Measurements from ENCODE around the gene OR8B2.
"Not testable (repeated sequence)": the region's sequence is repeated elsewhere in the genome, so short reads cannot be mapped to it uniquely, and the experiment has no call there.

OR8B2 gene

DNA sequence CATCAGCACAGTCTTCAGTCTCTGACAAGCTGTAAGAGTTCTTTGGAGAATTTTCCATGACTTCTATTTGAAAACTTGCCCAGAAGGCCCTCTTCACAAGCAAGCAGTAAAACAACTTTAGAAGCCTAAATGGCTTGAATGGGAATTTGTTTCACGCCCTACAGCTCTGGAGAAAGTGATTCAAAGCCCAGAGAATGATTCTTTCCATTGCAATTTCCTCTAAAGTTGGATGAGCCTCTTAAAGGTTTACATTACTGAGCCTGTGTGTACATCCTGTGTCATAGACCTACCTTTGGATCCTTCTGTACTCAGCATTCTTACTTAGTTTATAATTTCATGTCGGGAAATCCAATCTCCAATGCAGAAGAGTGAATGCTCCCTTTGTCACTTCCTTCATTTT is 21.3 kb upstream of the OR8B2 start:
- ChIA-PET POLR2A (no interaction called here), CTCF (no interaction called here)
- no peak for DNase-seq (ENCODE audit: extremely low spot score)

DNA sequence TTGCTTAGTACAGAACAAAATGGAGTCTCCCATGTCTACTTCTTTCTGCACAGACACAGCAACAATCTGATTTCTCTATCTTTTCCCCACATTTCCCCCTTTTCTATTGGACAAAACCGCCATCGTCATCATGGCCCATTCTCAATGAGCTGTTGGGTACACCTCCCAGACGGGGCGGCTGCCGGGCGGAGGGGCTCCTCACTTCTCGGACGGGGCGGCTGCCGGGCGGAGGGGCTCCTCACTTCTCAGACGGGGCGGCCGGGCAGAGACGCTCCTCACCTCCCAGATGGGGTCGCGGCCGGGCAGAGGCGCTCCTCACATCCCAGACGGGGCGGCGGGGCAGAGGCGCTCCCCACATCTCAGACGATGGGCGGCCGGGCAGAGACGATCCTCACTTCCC is 18.9 kb upstream of the OR8B2 start:
- POLR2A ChIA-PET; DNase-seq (ENCODE audit: extremely low spot score): not testable (repeated sequence)
- CTCF ChIA-PET: interaction anchor here (1.9 to 2.3 kb wide), 2 partner anchors 198 to 333 kb away, joined by 5 to 6 read pairs; no protein-coding TSS in a partner anchor

More for the DNA sequence above, 21.3 kb upstream of the OR8B2 start:
- TF ChIP-seq BHLHE40 (IDR thresholded peaks at IDR 0.05; ENCODE audit: borderline replicate concordance) (no peak), FOXA1 (IDR thresholded peaks at IDR 0.05) (no peak), NFRKB (IDR thresholded peaks at IDR 0.05) (no peak), CTBP1 (IDR thresholded peaks at IDR 0.05; ENCODE audit: borderline replicate concordance) (no peak)

DNA sequence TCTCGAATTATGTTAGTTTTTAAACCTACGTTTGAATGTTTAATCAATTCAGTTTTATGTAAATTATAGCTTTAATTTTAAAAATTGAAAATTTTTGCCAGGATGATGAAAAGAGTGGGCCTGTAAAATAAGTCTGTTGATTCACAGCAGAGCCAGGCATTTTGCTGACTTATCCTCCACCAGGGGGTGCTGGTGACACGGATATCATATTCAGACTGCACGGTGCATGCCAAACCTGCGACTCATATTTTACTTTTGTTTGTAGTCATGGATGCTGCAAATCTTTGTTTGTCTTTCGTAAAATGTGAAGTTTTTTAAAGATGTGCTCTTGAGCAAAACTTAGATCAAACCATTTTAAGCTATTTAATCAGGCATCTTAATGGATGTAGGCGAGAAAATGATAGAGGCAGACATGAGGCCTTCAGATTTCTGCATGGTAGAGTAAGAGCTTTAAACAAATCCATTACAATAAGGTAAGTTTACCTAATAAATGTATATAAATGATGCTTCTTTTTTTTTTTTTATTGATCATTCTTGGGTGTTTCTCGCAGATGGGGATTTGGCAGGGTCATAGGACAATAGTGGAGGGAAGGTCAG is 18.1 kb upstream of the OR8B2 start:
- peak; percentile 55 for DNase-seq (ENCODE audit: extremely low spot score)
- ChIA-PET CTCF (interaction anchor here (0.6 to 2.3 kb wide), 6 partner anchors 13 to 537 kb away, joined by 3 to 7 read pairs (median 4); no protein-coding TSS in a partner anchor), POLR2A (no interaction called here)
- TF ChIP-seq SP1 (IDR thresholded peaks at IDR 0.05) (no peak), L3MBTL2 (conservative IDR thresholded peaks at IDR 0.05) (no peak), ELF4 (IDR thresholded peaks at IDR 0.05) (no peak), BHLHE40 (IDR thresholded peaks at IDR 0.05; ENCODE audit: borderline replicate concordance) (no peak), FOXK2 (IDR thresholded peaks at IDR 0.05) (no peak), TARDBP (IDR thresholded peaks at IDR 0.05) (no peak), ARNT (IDR thresholded peaks at IDR 0.05) (no peak), NFRKB (IDR thresholded peaks at IDR 0.05) (no peak), LEF1 (IDR thresholded peaks at IDR 0.05; ENCODE audit: borderline replicate concordance) (no peak), FOXM1 (IDR thresholded peaks at IDR 0.05; ENCODE audit: borderline replicate concordance) (no peak), FOXA1 (IDR thresholded peaks at IDR 0.05) (no peak)
- TF ChIP-seq, protein P1, sequence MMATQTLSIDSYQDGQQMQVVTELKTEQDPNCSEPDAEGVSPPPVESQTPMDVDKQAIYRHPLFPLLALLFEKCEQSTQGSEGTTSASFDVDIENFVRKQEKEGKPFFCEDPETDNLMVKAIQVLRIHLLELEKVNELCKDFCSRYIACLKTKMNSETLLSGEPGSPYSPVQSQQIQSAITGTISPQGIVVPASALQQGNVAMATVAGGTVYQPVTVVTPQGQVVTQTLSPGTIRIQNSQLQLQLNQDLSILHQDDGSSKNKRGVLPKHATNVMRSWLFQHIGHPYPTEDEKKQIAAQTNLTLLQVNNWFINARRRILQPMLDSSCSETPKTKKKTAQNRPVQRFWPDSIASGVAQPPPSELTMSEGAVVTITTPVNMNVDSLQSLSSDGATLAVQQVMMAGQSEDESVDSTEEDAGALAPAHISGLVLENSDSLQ (IDR thresholded peaks at IDR 0.05): no peak

DNA sequence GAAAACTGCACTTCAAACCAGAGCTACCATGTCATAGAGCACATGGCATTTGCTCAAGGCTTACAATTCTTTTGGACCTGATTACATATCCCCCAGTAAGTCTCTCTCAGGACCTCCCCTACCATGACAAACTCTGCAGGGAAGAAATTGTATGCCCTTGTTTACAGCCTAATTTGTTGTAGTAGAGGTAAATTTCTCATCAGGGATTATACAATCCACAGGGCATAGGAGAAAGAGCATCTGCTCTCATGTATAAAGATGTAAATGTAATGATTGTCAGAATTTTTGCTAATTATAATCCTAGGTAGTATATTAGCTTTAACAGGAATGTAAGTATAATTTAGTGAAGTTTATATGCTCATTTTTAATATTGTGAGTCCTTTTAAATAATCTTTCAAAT is 14.6 kb upstream of the OR8B2 start, which contains the start of gene OR8B3:
OR8B3 (minus strand) TSS at position 101 of the 400 bp plus-strand sequence. CDS start 1,673 bp downstream, outside the sequence.
- TF ChIP-seq FOXM1 (IDR thresholded peaks at IDR 0.05; ENCODE audit: borderline replicate concordance): no peak
- TF ChIP-seq TARDBP (IDR thresholded peaks at IDR 0.05): no peak
- no peak for TF ChIP-seq LEF1 (IDR thresholded peaks at IDR 0.05; ENCODE audit: borderline replicate concordance)
- no peak for TF ChIP-seq ELF4 (IDR thresholded peaks at IDR 0.05)
- TF ChIP-seq SUZ12 (IDR thresholded peaks at IDR 0.05): no peak
- TF ChIP-seq SP1 (IDR thresholded peaks at IDR 0.05): no peak
- TF ChIP-seq FOXK2 (IDR thresholded peaks at IDR 0.05): no peak
- no peak for TF ChIP-seq ARNT (IDR thresholded peaks at IDR 0.05)
- no peak for TF ChIP-seq HDGF (IDR thresholded peaks at IDR 0.05; ENCODE audit: borderline replicate concordance)
- no peak for TF ChIP-seq CTBP1 (IDR thresholded peaks at IDR 0.05; ENCODE audit: borderline replicate concordance)
- TF ChIP-seq, protein P1 (IDR thresholded peaks at IDR 0.05): no peak
- TF ChIP-seq L3MBTL2 (conservative IDR thresholded peaks at IDR 0.05): no peak
- no peak for TF ChIP-seq NFRKB (IDR thresholded peaks at IDR 0.05)
- no peak for TF ChIP-seq ZNF384 (IDR thresholded peaks at IDR 0.05)
- TF ChIP-seq BHLHE40 (IDR thresholded peaks at IDR 0.05; ENCODE audit: borderline replicate concordance): no peak
- DNase-seq (ENCODE audit: extremely low spot score): no peak
- CTCF ChIA-PET: no interaction called here
- POLR2A ChIA-PET: no interaction called here

DNA sequence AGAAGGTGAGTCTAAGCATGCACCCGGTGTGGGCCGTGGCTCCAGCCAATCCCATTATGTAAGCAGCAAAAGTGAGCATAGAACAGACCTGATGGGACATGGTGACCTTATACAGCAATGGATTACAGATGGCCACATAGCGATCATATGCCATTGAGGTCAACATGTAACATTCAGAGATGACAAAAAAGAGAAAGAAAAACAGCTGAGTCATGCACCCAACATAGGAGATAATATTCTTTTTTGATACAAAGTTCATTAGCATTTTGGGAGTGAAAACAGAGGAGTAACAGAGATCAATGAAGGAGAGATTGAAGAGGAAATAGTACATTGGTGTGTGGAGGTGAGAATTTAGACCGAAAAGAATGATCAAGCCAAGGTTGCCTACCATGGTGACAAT is 12.5 kb upstream of the OR8B2 start:
- POLR2A ChIA-PET; CTCF ChIA-PET; DNase-seq (ENCODE audit: extremely low spot score): not testable (repeated sequence)

GRCh38 chr11:124394408-124394807 is 10.1 kb upstream of the OR8B2 start:
- ChIA-PET POLR2A (no interaction called here), CTCF (no interaction called here)
- no peak for DNase-seq (ENCODE audit: extremely low spot score)
- TF ChIP-seq, protein P1 (IDR thresholded peaks at IDR 0.05): no peak
- TF ChIP-seq BHLHE40 (IDR thresholded peaks at IDR 0.05; ENCODE audit: borderline replicate concordance): no peak
- TF ChIP-seq SUZ12 (IDR thresholded peaks at IDR 0.05): no peak
- no peak for TF ChIP-seq ZNF384 (IDR thresholded peaks at IDR 0.05)
- no peak for TF ChIP-seq HDGF (IDR thresholded peaks at IDR 0.05; ENCODE audit: borderline replicate concordance)
- TF ChIP-seq TARDBP (IDR thresholded peaks at IDR 0.05): no peak
- TF ChIP-seq FOXM1 (IDR thresholded peaks at IDR 0.05; ENCODE audit: borderline replicate concordance): no peak
- TF ChIP-seq CTBP1 (IDR thresholded peaks at IDR 0.05; ENCODE audit: borderline replicate concordance): no peak
- no peak for TF ChIP-seq L3MBTL2 (conservative IDR thresholded peaks at IDR 0.05)
- TF ChIP-seq ARNT (IDR thresholded peaks at IDR 0.05): no peak
- TF ChIP-seq SP1 (IDR thresholded peaks at IDR 0.05): no peak

DNA sequence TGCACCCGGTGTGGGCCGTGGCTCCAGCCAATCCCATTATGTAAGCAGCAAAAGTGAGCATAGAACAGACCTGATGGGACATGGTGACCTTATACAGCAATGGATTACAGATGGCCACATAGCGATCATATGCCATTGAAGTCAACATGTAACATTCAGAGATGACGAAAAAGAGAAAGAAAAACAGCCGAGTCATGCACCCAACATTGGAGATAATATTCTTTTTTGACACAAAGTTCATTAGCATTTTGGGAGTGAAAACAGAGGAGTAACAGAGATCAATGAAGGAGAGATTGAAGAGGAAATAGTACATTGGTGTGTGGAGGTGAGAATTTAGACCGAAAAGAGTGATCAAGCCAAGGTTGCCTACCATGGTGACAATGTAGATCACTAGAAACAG is 1.4 kb downstream of the OR8B2 start:
- DNase-seq (ENCODE audit: extremely low spot score); POLR2A ChIA-PET; CTCF ChIA-PET: not testable (repeated sequence)
